Kidney (tissue), 14 donors: Measurements from ENCODE around the gene DOCK7. TPM values are rescaled to one million over a fixed set of nuclear protein-coding genes. Genes with fewer than 3 reads are reported as not detected.

Experiments used
- DNase-seq, 5 donors: peaks; one replicate each; pipeline ENCODE4 v3.0.0-alpha.2; 2013 to 2020
- FAIRE-seq: peaks from 2 replicates; lab custom pipeline; 2012; peaks lifted over from hg19 to GRCh38; lab: Jason Lieb, UNC
- H3K27ac ChIP-seq, 2 donors: one replicate each; pipeline ENCODE4 v1.7.0; 2013; ENCODE audit warnings: low read depth in 2 of 2, low read length in 2 of 2, inconsistent platforms in 1 of 2
- H3K27me3 ChIP-seq: one replicate; pipeline ENCODE4 v1.7.1; 2013; ENCODE audit warnings: low read length, inconsistent platforms; ENCODE audit not compliant: control insufficient read depth, insufficient read depth
- H3K36me3 ChIP-seq, 3 donors: one replicate each; pipeline versions ENCODE4 v1.7.0 to v1.7.1; 2013; ENCODE audit warnings: low read length in 3 of 3, control low read depth in 1 of 3, inconsistent platforms in 1 of 3; ENCODE audit not compliant: insufficient read depth in 3 of 3, control insufficient read depth in 2 of 3
- H3K4me1 ChIP-seq, 3 donors: one replicate each; pipeline versions ENCODE4 v1.7.0 to v1.7.1; 2013; ENCODE audit warnings: low read length in 3 of 3, inconsistent platforms in 1 of 3, low read depth in 1 of 3; ENCODE audit not compliant: control insufficient read depth in 2 of 3, insufficient read depth in 2 of 3
- H3K4me3 ChIP-seq, 3 donors: one replicate each; pipeline versions ENCODE4 v1.7.0 to v1.8.1; 2013; ENCODE audit warnings: low read length in 3 of 3, control low read depth in 1 of 3, inconsistent platforms in 1 of 3
- H3K9ac ChIP-seq, 3 donors: one replicate each; pipeline versions ENCODE4 v1.7.0 to v1.7.1; 2013; ENCODE audit warnings: low read length in 3 of 3, control low read depth in 1 of 3, inconsistent platforms in 1 of 3
- H3K9me3 ChIP-seq, 3 donors: one replicate each; pipeline versions ENCODE4 v1.7.0 to v1.7.1; 2013; ENCODE audit warnings: low read length in 3 of 3, control low read depth in 1 of 3, inconsistent platforms in 1 of 3; ENCODE audit not compliant: control insufficient read depth in 2 of 3, insufficient read depth in 1 of 3
- CTCF ChIP-seq: IDR thresholded peaks from 3 replicates; pipeline ENCODE4 v1.5.1; 2012; ENCODE audit warnings: mild to moderate bottlenecking, moderate library complexity, borderline replicate concordance; ENCODE audit not compliant: insufficient read depth; ENCODE audit errors: extremely low read depth
- intact Hi-C: fragments of 100-400 bp; cut with DNase I; formaldehyde crosslinking; loops from one replicate; pipeline ENCODE4 v1.11.1; 2022
- polyA plus RNA-seq: library from polyadenylated mRNA; stranded (reverse); fragments of 350-450 nt; fragmentation: Illumina TruSeq; extraction: RNeasy Lipid Tissue Mini Kit (QIAGEN cat#74804); gene quantifications from one replicate; pipeline ENCODE4 v1.2.3, GENCODE V29; 2014; ENCODE audit warnings: low read depth, low replicate concordance; ENCODE audit not compliant: insufficient read depth
- total RNA-seq: library from RNA; stranded (reverse); fragmentation: NEBNext Ultra II Directional; extraction: Animal tissue kit (Norgen Biotek cat#: 25700); gene quantifications from one replicate; pipeline ENCODE4 v1.2.1, GENCODE V29; 2021
- donor health status: control.
- donor health status: control.
- donor health status: control.
- donor health status: control.
- donor health status: control.
- donor health status: DM: yes; HTN: yes; CAD: no.
- donor health status: Normal renal cell carcinoma (clear cell type).

DOCK7 gene
- total and polyA plus RNA-seq, 2 donors from 2014 or later: 11.0 to 34.0 TPM

DNA sequence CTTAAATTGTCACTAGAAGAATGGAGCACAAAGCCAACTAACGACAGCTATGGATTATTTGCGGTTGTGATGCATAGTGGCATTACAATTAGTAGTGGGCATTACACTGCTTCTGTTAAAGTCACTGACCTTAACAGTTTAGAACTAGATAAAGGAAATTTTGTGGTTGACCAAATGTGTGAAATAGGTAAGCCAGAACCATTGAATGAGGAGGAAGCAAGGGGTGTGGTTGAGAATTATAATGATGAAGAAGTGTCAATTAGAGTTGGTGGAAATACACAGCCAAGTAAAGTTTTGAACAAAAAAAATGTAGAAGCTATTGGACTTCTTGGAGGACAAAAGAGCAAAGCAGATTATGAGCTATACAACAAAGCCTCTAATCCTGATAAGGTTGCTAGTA lies 237.9 kb downstream of the DOCK7 start:
- Histone ChIP-seq H3K4me3 (no peak overlapping the region), H3K36me3 (peaks cover 3 to 28% (median 12%) of the 10 kb centered on the region in 3 donors), H3K27ac (no peak overlapping the region), H3K9me3 (no peaks in the 10 kb centered on the region), H3K4me1 (no peaks in the 10 kb centered on the region), H3K27me3 (no peaks in the 10 kb centered on the region), H3K9ac (no peak overlapping the region)
- no peak for TF ChIP-seq CTCF
- FAIRE-seq (no peak), DNase-seq (no peak)
- intact Hi-C loops: no loop called here

GRCh38 chr1:62448221-62448933 lies 239.8 kb downstream of the DOCK7 start:
- H3K9ac ChIP-seq: no peak overlapping the region
- H3K27me3 ChIP-seq: no peaks in the 10 kb centered on the region
- H3K9me3 ChIP-seq: no peaks in the 10 kb centered on the region
- FAIRE-seq (no peak), DNase-seq (no peak)
- no peaks in the 10 kb centered on the region for H3K4me1 ChIP-seq
- intact Hi-C loops: no loop called here
- H3K27ac ChIP-seq: no peak overlapping the region
- no peak for TF ChIP-seq CTCF
- no peak overlapping the region for H3K4me3 ChIP-seq
- peaks cover 3 to 26% (median 12%) of the 10 kb centered on the region in 3 donors for H3K36me3 ChIP-seq

DNA sequence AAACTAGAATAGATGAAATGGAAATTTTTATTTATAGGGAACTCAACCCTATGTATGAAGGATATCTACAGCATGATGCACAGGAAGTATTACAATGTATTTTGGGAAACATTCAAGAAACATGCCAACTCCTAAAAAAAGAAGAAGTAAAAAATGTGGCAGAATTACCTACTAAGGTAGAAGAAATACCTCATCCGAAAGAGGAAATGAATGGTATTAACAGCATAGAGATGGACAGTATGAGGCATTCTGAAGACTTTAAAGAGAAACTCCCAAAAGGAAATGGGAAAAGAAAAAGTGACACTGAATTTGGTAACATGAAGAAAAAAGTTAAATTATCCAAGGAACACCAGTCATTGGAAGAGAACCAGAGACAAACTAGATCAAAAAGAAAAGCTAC lies 243.5 kb downstream of the DOCK7 start:
- H3K9me3 ChIP-seq: no peaks in the 10 kb centered on the region
- FAIRE-seq (no peak), DNase-seq (no peak)
- H3K27ac ChIP-seq: no peak overlapping the region
- TF ChIP-seq CTCF: no peak
- H3K4me1 ChIP-seq: peaks cover 0 to 8% (median 0%) of the 10 kb centered on the region in 3 donors
- H3K36me3 ChIP-seq: peaks cover 8 to 29% (median 13%) of the 10 kb centered on the region in 3 donors
- H3K27me3 ChIP-seq: no peaks in the 10 kb centered on the region
- no peak overlapping the region for H3K4me3 ChIP-seq
- intact Hi-C loops: no loop called here
- no peak overlapping the region for H3K9ac ChIP-seq
